A673 (cell line): Measurements from ENCODE around the gene TERB2. TPM values are rescaled to one million over a fixed set of nuclear protein-coding genes. Genes with fewer than 3 reads are reported as not detected.
"Not testable (repeated sequence)": the region's sequence is repeated elsewhere in the genome, so short reads cannot be mapped to it uniquely, and the experiment has no call there.

Source experiments
- BruUV-seq: library from RNA; stranded (reverse); fragments of 400-500 nt; replicated peaks from 2 replicates; lab custom pipeline; 2021; lab: Mats Ljungman, UMichigan
- CTCF ChIA-PET: fragments of 300-600 bp; sonication (Branson Sonifier 250); formaldehyde crosslinking; loops from one replicate; lab custom pipeline; 2022; ENCODE audit warnings: antibody characterized with exemption; lab: Charles Lee
- POLR2A ChIA-PET: fragments of 300-600 bp; sonication (Branson Sonifier 250); formaldehyde crosslinking; loops from one replicate; lab custom pipeline; 2022; ENCODE audit warnings: antibody characterized with exemption; ENCODE audit not compliant: low non-redundant PET; lab: Charles Lee
- DNase-seq: peaks from one replicate; pipeline ENCODE4 v3.0.0-alpha.2; 2015; ENCODE audit warnings: low spot score
- H3K27ac ChIP-seq: fragments of 200-600 bp; sonication (generic); 2 replicates; pipeline ENCODE4 v1.5.1; 2016; ENCODE audit warnings: mixed run types, low read depth, mild to moderate bottlenecking, mixed read lengths, antibody characterized with exemption, low read length; ENCODE audit not compliant: poor library complexity, severe bottlenecking
- H3K27me3 ChIP-seq: fragments of 200-600 bp; sonication (generic); replicated peaks from 2 replicates; pipeline ENCODE4 v1.6.1; 2017; ENCODE audit warnings: mixed run types, low read depth, mild to moderate bottlenecking, mixed read lengths, antibody characterized with exemption, low read length; ENCODE audit not compliant: insufficient read depth, poor library complexity
- H3K36me3 ChIP-seq: fragments of 200-600 bp; sonication (generic); 2 replicates; pipeline ENCODE4 v1.6.1; 2016; ENCODE audit warnings: mixed run types, mild to moderate bottlenecking, mixed read lengths, antibody characterized with exemption, low read length; ENCODE audit not compliant: insufficient read depth, poor library complexity, severe bottlenecking
- H3K4me1 ChIP-seq: fragments of 200-600 bp; sonication (generic); 2 replicates; pipeline ENCODE4 v1.6.1; 2017; ENCODE audit warnings: mixed run types, mild to moderate bottlenecking, mixed read lengths, antibody characterized with exemption, low read length; ENCODE audit not compliant: insufficient read depth, poor library complexity, severe bottlenecking
- H3K4me3 ChIP-seq: fragments of 200-600 bp; sonication (generic); 2 replicates; pipeline ENCODE4 v1.5.1; 2016; ENCODE audit warnings: low read depth, mixed run types, mild to moderate bottlenecking, mixed read lengths, low read length; ENCODE audit not compliant: poor library complexity, severe bottlenecking
- H3K9me3 ChIP-seq: fragments of 200-600 bp; sonication (generic); 2 replicates; pipeline ENCODE4 v1.6.1; 2016; ENCODE audit warnings: mixed run types, low read depth, mild to moderate bottlenecking, mixed read lengths, antibody characterized with exemption, low read length; ENCODE audit not compliant: poor library complexity, severe bottlenecking
- CTCF ChIP-seq: fragments of 300-800, 200-600 bp; sonication (generic); conservative IDR thresholded peaks from 2 replicates; pipeline ENCODE4 v1.5.1; 2017; ENCODE audit warnings: low read depth, mild to moderate bottlenecking, antibody characterized with exemption, low read length, moderate library complexity, mixed read lengths
- EZH2 ChIP-seq: fragments of 200-600 bp; sonication (generic); IDR thresholded peaks from 2 replicates; pipeline ENCODE4 v1.6.1; 2017; ENCODE audit warnings: borderline replicate concordance, low read depth, mild to moderate bottlenecking, mixed read lengths, antibody characterized with exemption, low read length; ENCODE audit not compliant: poor library complexity, severe bottlenecking
- intact Hi-C: fragments of 100-400 bp; cut with micrococcal nuclease; formaldehyde crosslinking; loops from one replicate; pipeline ENCODE4 v1.10.0; 2022; ENCODE audit not compliant: unreplicated experiment
- total RNA-seq: library from RNA; stranded (reverse); gene quantifications from 2 replicates; pipeline ENCODE4 v1.2.3, GENCODE V29; 2021

TERB2 gene
- total RNA-seq, 1 experiment from 2014 or later = not detected

DNA sequence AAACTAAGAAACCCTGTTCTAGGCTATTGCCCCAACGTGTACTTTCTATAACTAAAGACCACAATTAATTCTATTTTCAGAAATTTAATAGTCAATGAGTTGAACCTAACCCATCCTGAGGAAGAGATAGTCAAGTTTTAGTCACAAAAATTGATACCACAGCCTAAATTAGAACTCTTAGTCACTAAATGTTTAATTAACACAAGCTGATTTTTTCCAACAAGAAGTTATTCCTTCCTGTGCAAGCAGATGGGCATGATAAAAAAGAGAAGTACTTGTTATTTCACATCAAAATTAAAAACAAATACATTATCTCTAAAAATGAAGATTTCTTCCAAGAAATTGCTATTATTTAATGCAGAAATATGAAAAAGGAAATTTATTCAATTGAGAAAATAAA is 38.4 kb upstream of the TERB2 start:
- Histone ChIP-seq H3K4me3 (no peak overlapping the region), H3K36me3 (no peaks in the 10 kb centered on the region), H3K27ac (peak overlapping the region; percentile 45), H3K9me3 (no peaks in the 10 kb centered on the region), H3K4me1 (peaks cover 45% of the 10 kb centered on the region), H3K27me3 (no peaks in the 10 kb centered on the region)
- no peak for DNase-seq
- no TSS peak for BruUV-seq
- TF ChIP-seq CTCF = no peak
- TF ChIP-seq EZH2 = no peak
- intact Hi-C loops = loop anchor here (10.0 kb wide), 1 partner anchor 323 kb away; no protein-coding TSS in a partner anchor
- CTCF ChIA-PET = no interaction called here
- POLR2A ChIA-PET = no interaction called here

DNA sequence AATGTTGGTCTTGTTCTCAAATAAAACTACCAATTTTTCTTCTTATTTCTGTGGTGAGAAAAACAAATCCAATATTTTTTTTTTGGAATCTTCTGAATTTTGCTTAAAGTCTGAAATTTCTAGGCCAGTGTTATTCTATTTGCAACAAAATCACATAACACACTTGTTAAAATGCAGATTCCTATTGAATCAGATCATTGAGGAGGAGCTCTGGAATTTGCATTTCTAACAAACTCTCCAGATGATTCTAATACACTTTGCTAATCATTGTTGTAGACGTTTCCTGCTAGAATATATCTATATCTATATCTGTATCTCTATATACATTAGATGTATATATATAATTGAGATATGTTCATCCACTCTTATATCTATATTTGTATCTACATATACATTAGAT is 27.8 kb upstream of the TERB2 start:
- peaks cover 14% of the 10 kb centered on the region for H3K4me1 ChIP-seq
- H3K36me3 ChIP-seq, intact Hi-C loops, DNase-seq, H3K27me3 ChIP-seq, H3K9me3 ChIP-seq, BruUV-seq, POLR2A ChIA-PET, H3K27ac ChIP-seq, CTCF ChIA-PET, H3K4me3 ChIP-seq: not testable (repeated sequence)

- intact Hi-C loops, POLR2A ChIA-PET, H3K36me3 ChIP-seq, H3K9me3 ChIP-seq, BruUV-seq, H3K27me3 ChIP-seq, CTCF ChIA-PET, DNase-seq, H3K27ac ChIP-seq, H3K4me1 ChIP-seq, H3K4me3 ChIP-seq: not testable (repeated sequence)
Observed at GRCh38 chr15:44930283-44930682, 26.2 kb upstream of the TERB2 start.

GRCh38 chr15:44958302-44958701 is 1.8 kb downstream of the TERB2 start:
- H3K36me3 ChIP-seq, intact Hi-C loops, DNase-seq, H3K4me3 ChIP-seq, BruUV-seq, POLR2A ChIA-PET, H3K27me3 ChIP-seq, CTCF ChIA-PET, H3K9me3 ChIP-seq, H3K27ac ChIP-seq, H3K4me1 ChIP-seq: not testable (repeated sequence)

DNA sequence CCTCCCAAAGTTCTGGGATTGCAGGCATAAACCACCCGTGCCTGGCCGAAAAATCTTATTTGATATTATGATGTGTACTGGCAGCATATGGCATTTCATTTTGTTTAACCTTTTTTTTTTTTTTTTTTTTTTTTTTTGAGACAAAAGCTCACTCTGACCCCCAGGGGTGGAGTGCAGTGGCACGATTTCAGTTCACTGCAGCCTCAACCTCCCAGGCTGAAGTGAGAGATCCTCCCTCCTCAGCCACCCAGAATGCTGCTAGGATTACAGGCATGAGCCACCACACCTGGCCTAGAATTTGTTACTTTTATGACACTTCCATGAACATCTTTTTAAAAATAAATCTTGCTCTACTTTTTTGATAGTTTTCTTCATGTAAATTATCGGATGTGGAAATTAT is 12.0 kb downstream of the TERB2 start:
- Histone ChIP-seq H3K36me3 (no peaks in the 10 kb centered on the region), H3K27me3 (no peaks in the 10 kb centered on the region), H3K4me3 (no peak overlapping the region), H3K9me3 (no peaks in the 10 kb centered on the region), H3K27ac (no peak overlapping the region), H3K4me1 (no peaks in the 10 kb centered on the region)
- ChIA-PET POLR2A (no interaction called here), CTCF (interaction anchor here (1.6 kb wide), 1 partner anchor 150 kb away, joined by 8 read pairs; no protein-coding TSS in a partner anchor)
- BruUV-seq = no TSS peak
- TF ChIP-seq EZH2 = no peak
- no peak for TF ChIP-seq CTCF
- intact Hi-C loops = no loop called here
- no peak for DNase-seq
